ENCODE results near the gene SCG5.

Gene SCG5

DNA sequence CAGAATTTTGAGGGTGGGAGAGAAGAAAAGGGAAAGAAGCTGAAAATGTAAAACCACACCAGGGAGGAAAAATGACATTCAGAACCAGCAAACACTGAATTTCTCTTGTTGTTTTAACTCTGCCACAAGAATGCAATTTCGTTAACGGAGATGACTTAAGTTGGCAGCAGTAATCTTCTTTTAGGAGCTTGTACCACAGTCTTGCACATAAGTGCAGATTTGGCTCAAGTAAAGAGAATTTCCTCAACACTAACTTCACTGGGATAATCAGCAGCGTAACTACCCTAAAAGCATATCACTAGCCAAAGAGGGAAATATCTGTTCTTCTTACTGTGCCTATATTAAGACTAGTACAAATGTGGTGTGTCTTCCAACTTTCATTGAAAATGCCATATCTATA is 91.8 kb downstream of the SCG5 start:
- H3K4me1 ChIP-seq (ENCODE audit: insufficient read depth, low read length), result no peaks in the 10 kb centered on the region
- no peak overlapping the region for H3K4me3 ChIP-seq (ENCODE audit: low read depth in 1 of 2, low read length in 2 of 2)
- no peak overlapping the region for H3K27ac ChIP-seq (ENCODE audit: low read depth, low read length)
- no peaks in the 10 kb centered on the region for H3K9me3 ChIP-seq (ENCODE audit: low read length)
- H3K36me3 ChIP-seq (ENCODE audit: insufficient read depth, low read length), result no peaks in the 10 kb centered on the region
- no peaks in the 10 kb centered on the region for H3K27me3 ChIP-seq (ENCODE audit: control insufficient read depth in 1 of 2, insufficient read depth in 2 of 2, low read length in 2 of 2)
- H3K9ac ChIP-seq (ENCODE audit: low read length), result no peak overlapping the region

DNA sequence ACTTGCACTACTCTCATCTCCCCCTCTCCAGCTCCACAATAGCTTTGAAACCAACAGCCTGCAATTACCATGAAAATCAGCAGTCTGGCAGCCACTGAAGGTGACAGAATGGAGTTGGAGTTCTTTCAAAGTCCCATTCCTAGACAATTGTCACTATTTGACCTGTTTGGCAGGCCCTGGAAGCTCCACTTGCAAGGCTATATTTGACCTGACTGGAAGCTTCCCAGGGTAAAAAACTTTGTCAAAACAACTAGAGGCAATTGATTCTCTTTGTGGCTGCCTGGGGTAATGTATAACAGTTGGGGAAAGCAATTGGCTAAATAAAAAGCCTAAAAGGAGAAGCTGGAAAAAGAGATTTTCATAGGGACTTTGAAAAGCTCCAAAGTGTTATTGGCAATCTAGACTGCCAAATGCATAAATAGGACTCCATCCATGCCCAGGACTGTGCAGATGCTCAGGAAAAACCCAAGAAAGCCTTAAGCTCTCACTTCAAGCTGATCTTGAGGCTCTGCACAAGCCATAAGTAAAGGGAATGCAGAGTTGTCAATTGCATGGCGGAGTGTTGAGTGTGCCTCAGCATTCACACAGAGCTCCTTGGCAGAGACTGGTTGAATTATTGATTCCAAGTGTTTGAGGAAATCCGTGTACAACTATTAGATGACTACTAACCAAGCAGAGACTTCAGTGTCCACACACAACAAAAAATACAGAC is 94.6 kb downstream of the SCG5 start:
- no peaks in the 10 kb centered on the region for H3K4me1 ChIP-seq (ENCODE audit: insufficient read depth, low read length)
- no peak overlapping the region for H3K27ac ChIP-seq (ENCODE audit: low read depth, low read length)
- H3K36me3 ChIP-seq (ENCODE audit: insufficient read depth, low read length), result no peaks in the 10 kb centered on the region
- H3K9me3 ChIP-seq (ENCODE audit: low read length), result peaks cover 16% of the 10 kb centered on the region
- H3K4me3 ChIP-seq (ENCODE audit: low read depth in 1 of 2, low read length in 2 of 2), result no peak overlapping the region
- no peaks in the 10 kb centered on the region for H3K27me3 ChIP-seq (ENCODE audit: control insufficient read depth in 1 of 2, insufficient read depth in 2 of 2, low read length in 2 of 2)
- no peak overlapping the region for H3K9ac ChIP-seq (ENCODE audit: low read length)

DNA sequence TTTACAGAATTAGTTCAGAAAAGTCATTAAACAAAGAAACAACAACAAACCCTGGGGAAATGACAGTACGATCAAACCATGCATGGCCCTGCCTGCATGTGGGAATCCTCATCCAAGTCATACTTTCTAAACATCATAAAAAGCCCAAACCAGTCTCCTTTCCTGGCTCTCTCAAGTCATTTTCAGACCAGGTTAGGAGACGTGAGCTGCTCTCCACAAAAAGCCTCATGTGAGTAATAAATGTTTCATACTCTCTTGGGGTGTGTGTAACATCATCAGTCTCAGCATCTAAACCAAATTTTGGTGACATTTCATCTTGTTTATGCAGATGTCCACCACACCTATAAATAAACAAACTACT is 95.2 kb downstream of the SCG5 start:
- Histone ChIP-seq H3K27ac (ENCODE audit: low read depth, low read length) (no peak overlapping the region), H3K9ac (ENCODE audit: low read length) (no peak overlapping the region), H3K9me3 (ENCODE audit: low read length) (peaks cover 16% of the 10 kb centered on the region), H3K4me1 (ENCODE audit: insufficient read depth, low read length) (no peaks in the 10 kb centered on the region), H3K36me3 (ENCODE audit: insufficient read depth, low read length) (no peaks in the 10 kb centered on the region), H3K4me3 (ENCODE audit: low read depth in 1 of 2, low read length in 2 of 2) (no peak overlapping the region), H3K27me3 (ENCODE audit: control insufficient read depth in 1 of 2, insufficient read depth in 2 of 2, low read length in 2 of 2) (no peaks in the 10 kb centered on the region)

DNA sequence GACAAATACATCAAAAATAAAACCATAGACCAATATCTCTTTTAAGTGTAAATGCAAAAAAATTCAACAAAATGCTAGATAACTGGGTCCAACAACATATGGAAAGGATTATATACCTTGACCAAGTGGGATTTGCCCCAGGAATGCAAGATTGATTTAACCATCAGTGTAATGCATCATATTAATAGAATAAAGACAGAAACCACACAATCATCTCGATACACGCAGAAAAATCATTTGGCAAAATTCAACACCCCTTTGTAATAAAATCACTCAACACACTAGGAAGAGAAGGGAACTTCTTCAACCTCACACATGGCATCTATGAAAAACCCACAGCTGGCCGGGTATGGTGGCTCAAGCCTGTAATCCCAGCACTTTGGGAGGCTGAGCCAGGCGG is 95.8 kb downstream of the SCG5 start:
- H3K4me1 ChIP-seq (ENCODE audit: insufficient read depth, low read length), result no peaks in the 10 kb centered on the region
- H3K9ac ChIP-seq (ENCODE audit: low read length), result no peak overlapping the region
- no peaks in the 10 kb centered on the region for H3K36me3 ChIP-seq (ENCODE audit: insufficient read depth, low read length)
- no peak overlapping the region for H3K4me3 ChIP-seq (ENCODE audit: low read depth in 1 of 2, low read length in 2 of 2)
- H3K27ac ChIP-seq (ENCODE audit: low read depth, low read length), result no peak overlapping the region
- H3K9me3 ChIP-seq (ENCODE audit: low read length), result peaks cover 16% of the 10 kb centered on the region
- H3K27me3 ChIP-seq (ENCODE audit: control insufficient read depth in 1 of 2, insufficient read depth in 2 of 2, low read length in 2 of 2), result no peaks in the 10 kb centered on the region

DNA sequence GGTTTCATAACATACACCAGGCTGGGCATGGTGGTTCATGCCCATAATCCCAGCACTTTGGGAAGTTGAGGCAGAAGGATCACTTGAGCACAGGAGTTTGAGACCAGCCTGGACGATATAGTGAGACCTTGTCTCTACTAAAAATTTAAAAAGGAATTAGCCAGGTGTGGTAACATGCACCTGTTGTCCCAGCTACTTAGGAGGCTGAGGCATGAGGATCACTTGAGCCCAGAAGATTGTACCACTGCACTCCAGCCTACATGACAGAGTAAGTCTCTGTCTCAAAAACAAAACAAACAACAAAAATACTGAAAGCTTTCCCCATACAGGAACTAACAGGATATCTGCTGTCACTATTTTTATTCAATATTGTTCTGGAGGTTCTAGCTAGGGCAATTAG is 97.2 kb downstream of the SCG5 start:
- Histone ChIP-seq H3K9me3 (ENCODE audit: low read length) (peaks cover 16% of the 10 kb centered on the region), H3K27ac (ENCODE audit: low read depth, low read length) (no peak overlapping the region), H3K4me1 (ENCODE audit: insufficient read depth, low read length) (no peaks in the 10 kb centered on the region), H3K27me3 (ENCODE audit: control insufficient read depth in 1 of 2, insufficient read depth in 2 of 2, low read length in 2 of 2) (no peaks in the 10 kb centered on the region), H3K4me3 (ENCODE audit: low read depth in 1 of 2, low read length in 2 of 2) (no peak overlapping the region), H3K36me3 (ENCODE audit: insufficient read depth, low read length) (no peaks in the 10 kb centered on the region), H3K9ac (ENCODE audit: low read length) (no peak overlapping the region)

DNA sequence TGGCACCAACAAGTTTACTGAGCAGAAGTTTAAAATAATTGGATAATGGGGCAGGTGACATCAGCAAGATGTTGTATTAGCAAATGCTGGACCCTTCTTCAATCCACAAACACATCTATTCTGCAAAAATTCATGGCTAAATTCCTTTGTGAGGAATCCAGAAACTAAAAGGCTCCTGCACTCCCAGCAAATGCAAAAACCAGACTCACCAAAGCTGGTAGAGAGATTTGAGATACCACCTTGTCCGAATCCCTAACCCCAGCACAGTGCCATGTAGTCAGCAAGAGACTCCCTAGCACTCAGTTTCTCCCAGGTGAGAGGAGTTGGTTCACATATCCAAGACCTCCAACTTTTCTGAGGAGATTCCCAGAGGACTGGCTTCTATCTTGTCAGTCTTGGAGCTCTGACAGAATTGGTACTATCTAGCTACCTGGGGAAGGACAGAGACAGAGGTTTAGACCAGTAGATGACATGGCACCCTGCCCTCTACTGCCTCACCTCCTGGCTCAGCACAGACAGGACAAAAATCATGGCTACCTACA is 98.1 kb downstream of the SCG5 start:
- H3K9me3 ChIP-seq (ENCODE audit: low read length), result peaks cover 16% of the 10 kb centered on the region
- no peaks in the 10 kb centered on the region for H3K36me3 ChIP-seq (ENCODE audit: insufficient read depth, low read length)
- no peaks in the 10 kb centered on the region for H3K4me1 ChIP-seq (ENCODE audit: insufficient read depth, low read length)
- H3K9ac ChIP-seq (ENCODE audit: low read length), result no peak overlapping the region
- no peaks in the 10 kb centered on the region for H3K27me3 ChIP-seq (ENCODE audit: control insufficient read depth in 1 of 2, insufficient read depth in 2 of 2, low read length in 2 of 2)
- no peak overlapping the region for H3K27ac ChIP-seq (ENCODE audit: low read depth, low read length)
- no peak overlapping the region for H3K4me3 ChIP-seq (ENCODE audit: low read depth in 1 of 2, low read length in 2 of 2)

DNA sequence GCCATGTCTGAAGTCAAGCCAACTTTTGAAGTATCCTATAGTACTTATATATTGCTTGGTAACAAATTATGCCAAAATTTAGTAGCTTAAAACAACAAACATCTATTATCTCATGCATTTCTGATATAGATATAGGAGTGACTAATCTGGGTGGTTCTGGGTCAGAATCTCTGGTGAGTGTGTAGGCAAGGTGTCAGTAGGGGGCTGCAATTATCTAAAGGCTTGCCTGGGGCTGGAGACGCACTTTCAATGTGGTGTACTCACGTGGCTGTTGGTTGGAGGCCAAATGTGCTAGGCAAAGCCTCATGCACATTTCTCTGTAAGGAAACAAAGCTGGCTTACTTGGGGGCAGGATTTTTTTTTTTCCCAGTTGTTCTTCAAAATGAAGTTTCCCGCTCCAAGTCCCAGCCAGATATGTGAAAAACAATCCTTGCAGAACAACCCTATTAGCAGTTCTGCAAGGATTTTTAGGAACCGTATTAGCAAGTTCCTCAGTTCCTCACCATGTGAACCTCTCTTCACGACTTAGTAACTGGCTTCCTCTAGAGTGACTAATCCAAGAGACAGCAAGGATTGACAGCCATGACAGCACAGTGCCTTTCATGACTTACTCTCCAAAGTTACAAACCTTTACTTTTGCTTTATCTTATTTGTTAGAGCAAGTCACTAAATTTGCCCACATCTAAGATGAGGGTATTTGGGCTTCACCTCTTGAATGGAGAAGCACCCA is 102.1 kb downstream of the SCG5 start:
- no peaks in the 10 kb centered on the region for H3K27me3 ChIP-seq (ENCODE audit: control insufficient read depth in 1 of 2, insufficient read depth in 2 of 2, low read length in 2 of 2)
- no peaks in the 10 kb centered on the region for H3K4me1 ChIP-seq (ENCODE audit: insufficient read depth, low read length)
- no peak overlapping the region for H3K27ac ChIP-seq (ENCODE audit: low read depth, low read length)
- no peaks in the 10 kb centered on the region for H3K36me3 ChIP-seq (ENCODE audit: insufficient read depth, low read length)
- H3K9ac ChIP-seq (ENCODE audit: low read length), result no peak overlapping the region
- H3K4me3 ChIP-seq (ENCODE audit: low read depth in 1 of 2, low read length in 2 of 2), result no peak overlapping the region
- peaks cover 16% of the 10 kb centered on the region for H3K9me3 ChIP-seq (ENCODE audit: low read length)

DNA sequence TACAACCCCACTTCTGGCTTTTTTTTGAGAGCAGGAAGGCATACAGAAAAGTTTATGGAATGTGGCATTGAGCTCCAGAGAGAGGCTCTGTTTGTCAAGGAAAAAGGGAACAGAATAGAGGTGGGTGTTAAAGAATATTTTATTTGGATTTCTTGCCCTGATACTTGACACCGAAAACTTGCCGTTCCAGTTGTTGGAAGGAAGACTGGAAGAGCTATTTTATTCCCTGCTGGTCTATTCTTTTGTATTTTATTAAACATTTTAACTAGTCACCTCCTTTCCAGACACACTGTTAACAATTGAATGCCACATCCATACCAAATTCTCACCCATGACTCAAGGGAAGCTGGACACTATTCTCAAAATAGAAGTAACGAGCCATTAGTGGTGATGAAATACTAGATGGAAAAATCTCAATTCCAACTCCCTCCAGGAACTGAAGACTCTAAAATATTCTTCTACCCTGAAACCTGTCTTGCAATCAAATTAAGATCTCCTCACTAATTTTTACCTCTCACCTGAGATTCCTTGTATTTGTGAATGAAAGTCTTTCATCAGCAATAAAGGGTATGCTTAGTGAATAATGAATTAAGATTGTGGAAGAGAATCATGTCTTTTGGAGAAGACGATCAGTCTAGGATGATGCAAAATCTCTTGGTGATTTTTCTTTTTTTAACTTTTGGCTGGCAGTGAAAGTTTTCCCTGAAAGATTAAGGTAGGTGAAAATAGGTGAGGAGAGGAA is 104.8 kb downstream of the SCG5 start:
- Histone ChIP-seq H3K36me3 (ENCODE audit: insufficient read depth, low read length) (no peaks in the 10 kb centered on the region), H3K4me1 (ENCODE audit: insufficient read depth, low read length) (no peaks in the 10 kb centered on the region), H3K27ac (ENCODE audit: low read depth, low read length) (no peak overlapping the region), H3K9ac (ENCODE audit: low read length) (no peak overlapping the region), H3K9me3 (ENCODE audit: low read length) (no peaks in the 10 kb centered on the region), H3K4me3 (ENCODE audit: low read depth in 1 of 2, low read length in 2 of 2) (no peak overlapping the region), H3K27me3 (ENCODE audit: control insufficient read depth in 1 of 2, insufficient read depth in 2 of 2, low read length in 2 of 2) (no peaks in the 10 kb centered on the region)
